GM12891 (cell line): Measurements from ENCODE around the gene PPP2R1B.

ENCODE experiments used
- POLR2A ChIP-seq: IDR thresholded peaks from 2 replicates; pipeline ENCODE4 v1.6.1; 2011; ENCODE audit warnings: low read depth, low read length, control low read depth
- POLR2AphosphoS5 ChIP-seq: IDR thresholded peaks from 2 replicates; pipeline ENCODE4 v1.6.1; 2011; ENCODE audit warnings: low read depth, low read length, control low read depth
- SPI1 ChIP-seq: IDR thresholded peaks from 2 replicates; pipeline ENCODE4 v1.6.1; 2011; ENCODE audit warnings: low read depth, low read length, control low read depth
- TAF1 ChIP-seq: IDR thresholded peaks from 2 replicates; pipeline ENCODE4 v1.6.1; 2011; ENCODE audit warnings: low read depth, low read length, control low read depth

DNA sequence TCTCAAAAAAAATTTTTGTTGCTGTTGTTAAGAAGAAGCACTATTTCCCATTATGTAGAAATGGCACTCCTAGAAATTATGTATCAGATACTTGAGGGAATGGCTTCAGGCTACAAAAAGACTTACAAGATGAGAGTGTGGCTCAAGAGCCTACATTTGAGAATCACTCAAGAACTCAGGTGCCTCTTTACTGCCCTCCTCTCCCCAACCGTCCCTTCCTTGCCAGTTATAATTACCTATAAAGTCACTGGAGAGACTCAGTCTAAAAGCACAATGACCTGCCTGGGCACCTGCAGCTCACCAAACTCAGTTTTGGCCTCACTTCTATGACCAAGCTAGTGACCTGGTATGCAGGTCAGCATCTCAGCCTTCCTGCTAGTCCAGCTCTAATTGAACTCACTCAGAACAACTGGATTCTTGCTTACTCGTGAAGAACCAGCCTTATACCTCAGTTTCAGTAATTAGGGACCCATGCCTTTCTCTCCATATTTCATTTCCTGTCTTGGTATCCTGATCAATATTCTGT is 41.9 kb upstream of the PPP2R1B start:
- no peak for TF ChIP-seq POLR2A
- no peak for TF ChIP-seq POLR2AphosphoS5
- no peak for TF ChIP-seq TAF1
- no peak for TF ChIP-seq SPI1
